GM10266 (cell line): ENCODE data around the gene RASAL2.
"Not testable (repeated sequence)": the region's sequence is repeated elsewhere in the genome, so short reads cannot be mapped to it uniquely, and the experiment has no call there.

Source experiments
- DNase-seq: peaks from one replicate; pipeline ENCODE4 v3.0.0; 2012; ENCODE audit errors: extremely low spot score
- CTCF ChIP-seq: IDR thresholded peaks from 2 replicates; pipeline ENCODE4 v1.5.1; 2012; ENCODE audit warnings: mild to moderate bottlenecking, low read depth; ENCODE audit not compliant: control insufficient read depth, insufficient read depth; ENCODE audit errors: missing control alignments

Gene RASAL2

GRCh38 chr1:178237121-178237520 is 143.2 kb downstream of the RASAL2 start:
- TF ChIP-seq CTCF: no peak
- DNase-seq: no peak

GRCh38 chr1:178238722-178239510 is 145.0 kb downstream of the RASAL2 start:
- no peak for TF ChIP-seq CTCF
- DNase-seq: no peak

- no peak for DNase-seq
- no peak for TF ChIP-seq CTCF
Measured at GRCh38 chr1:178241057-178241456, 147.2 kb downstream of the RASAL2 start.

GRCh38 chr1:178241837-178242236 is 147.9 kb downstream of the RASAL2 start:
- DNase-seq: no peak
- no peak for TF ChIP-seq CTCF

GRCh38 chr1:178243119-178243518 is 149.2 kb downstream of the RASAL2 start:
- TF ChIP-seq CTCF: no peak
- DNase-seq: no peak

- no peak for TF ChIP-seq CTCF
- DNase-seq: no peak
Measured at GRCh38 chr1:178243890-178244289, 150.0 kb downstream of the RASAL2 start.

- not testable (repeated sequence) for DNase-seq
Measured at GRCh38 chr1:178248284-178248683, 154.4 kb downstream of the RASAL2 start.

GRCh38 chr1:178253581-178253980 is 159.7 kb downstream of the RASAL2 start:
- DNase-seq: not testable (repeated sequence)
